Testis (tissue), 2 donors: Measurements from ENCODE around the gene NPIPB2.

Experiments
- CTCF ChIP-seq, 3 experiments: fragments of 450-650 bp in 2 of 3; fragments of 200-600 bp in 1 of 3; sonication (generic) in 1 of 3; IDR thresholded peaks; one replicate each; pipeline ENCODE4 v1.5.1; 2016 to 2019; ENCODE audit warnings: antibody characterized with exemption in 3 of 3, mild to moderate bottlenecking in 2 of 3, moderate library complexity in 1 of 3
- POLR2A ChIP-seq: fragments of 450-650 bp; IDR thresholded peaks from one replicate; pipeline ENCODE4 v1.6.1; 2017; ENCODE audit warnings: antibody characterized with exemption, mild to moderate bottlenecking, moderate library complexity

GRCh38 chr16:11957591-11958395 is 15.9 kb upstream of the NPIPB2 start:
- TF ChIP-seq CTCF (IDR thresholded peaks at IDR 0.05) = no peak
- TF ChIP-seq POLR2A = no peak
